MM.1S (cell line): ENCODE measurements around the gene MEGF11.

Experiments
- CTCF ChIP-seq: fragments of 300-600 bp; sonication (generic); IDR thresholded peaks from 2 replicates; pipeline ENCODE4 v1.5.1; 2016; ENCODE audit warnings: antibody characterized with exemption, low read length, mixed read lengths
- EZH2 ChIP-seq: fragments of 300-600 bp; sonication (generic); optimal IDR thresholded peaks from 2 replicates; pipeline ENCODE3; 2017; ENCODE audit warnings: low read depth, mild to moderate bottlenecking, antibody characterized with exemption, low read length, mixed read lengths

- no peak for TF ChIP-seq CTCF
- no peak for TF ChIP-seq EZH2
These were observed 176.8 kb downstream of the MEGF11 start for GRCh38 chr15:66076591-66077319.
